Measurements from ENCODE around the gene MGAT4A.

The MGAT4A gene

DNA sequence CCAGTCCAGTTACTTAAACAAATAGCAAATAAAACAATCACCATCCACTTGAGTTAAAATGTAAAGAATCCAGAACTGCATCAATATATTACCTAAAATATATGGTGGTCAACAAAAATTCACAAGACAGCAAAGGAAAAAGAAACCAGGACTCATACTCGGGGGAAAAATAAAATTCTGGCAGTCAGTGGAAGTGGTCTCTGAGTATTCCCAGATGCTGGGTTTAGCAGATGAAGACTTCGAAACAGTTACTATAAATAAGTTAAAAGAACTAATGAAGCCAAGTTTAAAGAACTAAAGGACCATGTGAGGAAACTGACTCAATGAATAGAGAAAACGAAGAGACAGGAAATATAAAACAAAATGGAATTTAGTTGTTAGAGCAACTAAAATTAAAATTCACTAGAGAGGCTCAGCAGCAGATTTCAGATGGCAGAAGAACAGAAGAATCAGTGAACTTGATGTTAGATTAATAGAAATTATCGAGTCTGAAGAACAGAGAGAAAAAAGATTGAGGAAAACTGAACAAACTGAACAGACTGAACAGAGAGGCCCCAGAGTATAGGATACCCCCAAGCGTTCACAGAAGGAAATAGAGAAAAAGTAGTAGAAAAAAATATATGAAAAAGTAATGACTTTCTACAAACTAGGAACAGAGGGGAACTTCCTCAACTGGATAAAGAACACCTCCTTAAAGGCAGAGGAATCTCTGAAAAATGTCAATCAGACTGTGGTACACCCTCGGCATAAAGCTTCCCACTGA is 27.9 kb downstream of the MGAT4A start:
- TF ChIP-seq EGR1 (IDR thresholded peaks at IDR 0.05) (no peak), ZBTB7A (IDR thresholded peaks at IDR 0.05; ENCODE audit: low read depth) (no peak), YY1 (IDR thresholded peaks at IDR 0.05; ENCODE audit: low read depth) (no peak), TEAD4 (IDR thresholded peaks at IDR 0.05) (no peak), FOXM1 (IDR thresholded peaks at IDR 0.05; ENCODE audit: borderline replicate concordance, low read depth) (no peak), CREB1 (IDR thresholded peaks at IDR 0.05; ENCODE audit: low read depth) (no peak), USF1 (IDR thresholded peaks at IDR 0.05) (no peak), TCF12 (IDR thresholded peaks at IDR 0.05; ENCODE audit: low read depth) (no peak), CEBPB (IDR thresholded peaks at IDR 0.05) (no peak), EP300 (IDR thresholded peaks at IDR 0.05; ENCODE audit: borderline replicate concordance) (no peak)
- TF ChIP-seq, protein P1, sequence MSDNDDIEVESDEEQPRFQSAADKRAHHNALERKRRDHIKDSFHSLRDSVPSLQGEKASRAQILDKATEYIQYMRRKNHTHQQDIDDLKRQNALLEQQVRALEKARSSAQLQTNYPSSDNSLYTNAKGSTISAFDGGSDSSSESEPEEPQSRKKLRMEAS (IDR thresholded peaks at IDR 0.05) = no peak

DNA sequence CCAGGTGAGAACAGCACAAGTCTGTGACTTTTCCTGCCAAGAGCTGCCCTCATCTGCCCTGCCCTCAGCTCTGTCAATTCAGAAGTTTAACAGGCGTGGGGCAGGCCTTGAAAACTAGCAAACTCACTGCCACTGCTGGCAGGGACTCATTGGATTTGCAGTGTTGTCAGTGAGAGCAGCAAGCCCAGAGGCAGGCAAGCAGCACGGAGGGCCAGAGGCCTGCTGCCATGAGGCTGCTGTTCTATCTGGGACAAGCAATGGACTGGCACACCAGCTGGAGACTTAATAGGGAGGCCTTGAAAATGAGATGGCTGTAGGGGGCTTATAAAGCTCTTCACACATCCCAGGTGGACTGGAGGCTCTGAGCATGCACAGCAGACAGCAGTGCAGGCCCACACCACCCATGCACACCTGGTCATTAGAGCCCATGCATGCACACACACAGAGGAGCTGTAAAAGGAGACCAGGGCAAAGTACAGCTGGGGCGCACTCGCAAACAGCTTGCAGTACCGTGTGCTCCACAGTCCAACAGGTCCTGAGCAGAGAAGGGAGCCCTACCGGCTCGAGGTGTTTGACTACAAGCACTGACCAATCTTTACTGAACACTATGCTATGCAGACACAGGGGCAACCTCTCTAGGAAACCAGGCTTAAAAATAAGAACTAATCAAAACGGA is 28.7 kb downstream of the MGAT4A start:
- no peak for TF ChIP-seq ZBTB7A (IDR thresholded peaks at IDR 0.05; ENCODE audit: low read depth)

DNA sequence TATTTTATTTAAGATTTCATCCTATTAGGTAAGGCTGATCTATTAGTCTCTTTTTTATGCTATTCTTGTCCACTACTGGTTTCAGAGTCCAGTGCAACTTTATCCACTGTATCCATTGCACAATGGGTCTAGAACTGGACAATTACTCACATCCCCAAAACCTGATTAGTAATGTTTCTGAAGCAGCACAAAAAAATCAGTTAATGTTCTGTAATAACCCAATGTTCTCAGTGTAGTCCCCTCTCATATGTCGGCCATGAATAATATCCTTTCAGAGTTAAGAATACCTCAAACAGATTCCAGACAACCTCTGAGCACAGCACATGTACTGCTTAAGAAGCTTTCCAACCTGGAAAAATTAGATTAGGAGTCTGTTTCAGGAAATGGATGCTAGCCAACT is 29.7 kb downstream of the MGAT4A start:
- TF ChIP-seq YY1 (IDR thresholded peaks at IDR 0.05; ENCODE audit: low read depth) (no peak), CEBPB (IDR thresholded peaks at IDR 0.05) (no peak), TAF1 (IDR thresholded peaks at IDR 0.05; ENCODE audit: low read depth) (no peak)
- TF ChIP-seq, protein P1 (IDR thresholded peaks at IDR 0.05) = no peak

DNA sequence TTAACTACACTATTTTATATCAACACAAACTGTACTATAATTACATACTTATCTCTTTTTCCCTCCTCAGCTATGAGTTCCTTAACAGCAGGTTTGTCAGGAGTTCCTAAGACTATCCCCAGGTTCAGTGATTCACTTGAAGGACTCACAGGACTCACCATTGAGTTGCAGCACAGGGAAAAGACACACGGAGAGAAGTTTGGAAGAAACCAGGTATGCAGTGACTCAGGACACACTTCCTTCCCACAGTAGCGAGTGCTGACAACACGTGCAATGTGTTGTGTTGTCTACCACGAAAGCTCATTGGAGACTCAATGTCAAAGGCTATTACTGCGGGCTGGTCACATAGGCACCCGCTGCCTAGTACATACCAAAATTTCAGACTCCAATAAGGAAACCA is 32.0 kb downstream of the MGAT4A start:
- TF ChIP-seq RAD21 (IDR thresholded peaks at IDR 0.05; ENCODE audit: low read depth) (no peak), TAF1 (IDR thresholded peaks at IDR 0.05; ENCODE audit: low read depth) (no peak), EP300 (IDR thresholded peaks at IDR 0.05; ENCODE audit: borderline replicate concordance) (no peak), EGR1 (IDR thresholded peaks at IDR 0.05) (no peak), NFIC (IDR thresholded peaks at IDR 0.05) (no peak), ZBTB7A (IDR thresholded peaks at IDR 0.05; ENCODE audit: low read depth) (no peak), CEBPB (IDR thresholded peaks at IDR 0.05) (no peak), CREB1 (IDR thresholded peaks at IDR 0.05; ENCODE audit: low read depth) (no peak), YY1 (IDR thresholded peaks at IDR 0.05; ENCODE audit: low read depth) (no peak), FOXM1 (IDR thresholded peaks at IDR 0.05; ENCODE audit: borderline replicate concordance, low read depth) (no peak)
- TF ChIP-seq, protein P1 (IDR thresholded peaks at IDR 0.05) = no peak

DNA sequence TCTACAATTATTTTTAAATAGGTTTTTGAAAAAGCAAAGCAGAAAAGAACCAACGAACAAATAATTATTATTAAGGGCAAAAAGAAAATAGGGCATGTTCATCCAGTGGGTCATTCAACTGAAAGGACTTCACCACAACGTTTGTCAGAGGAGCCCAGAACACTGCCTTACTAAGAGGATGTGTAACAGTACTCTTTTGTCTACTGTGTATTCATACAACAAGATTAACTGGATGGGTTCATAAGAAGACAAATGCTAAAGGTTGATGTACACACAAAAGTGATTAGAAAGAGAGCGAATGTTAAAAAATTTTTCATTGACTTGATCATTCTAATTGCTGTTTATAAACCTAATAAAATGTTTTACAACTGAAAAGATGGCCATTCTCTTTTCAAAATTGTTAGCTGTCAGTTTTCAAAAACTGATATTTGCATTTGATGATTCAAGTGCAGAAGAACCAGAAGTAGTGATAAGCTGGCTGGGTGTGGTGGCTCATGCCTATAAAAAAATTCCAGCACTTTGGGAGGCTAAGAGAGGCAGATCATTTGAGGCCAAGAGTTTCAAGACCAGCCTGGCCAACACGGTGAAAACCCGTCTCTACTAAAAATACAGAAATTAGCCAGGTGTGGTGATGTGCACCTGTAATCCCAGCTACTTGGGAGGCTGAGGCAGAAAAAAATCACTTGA is 33.1 kb downstream of the MGAT4A start:
- TF ChIP-seq FOXM1 (IDR thresholded peaks at IDR 0.05; ENCODE audit: borderline replicate concordance, low read depth) (no peak), CREB1 (IDR thresholded peaks at IDR 0.05; ENCODE audit: low read depth) (no peak), EP300 (IDR thresholded peaks at IDR 0.05; ENCODE audit: borderline replicate concordance) (no peak), TEAD4 (IDR thresholded peaks at IDR 0.05) (no peak), REST (IDR thresholded peaks at IDR 0.05; ENCODE audit: low read depth) (no peak), CEBPB (IDR thresholded peaks at IDR 0.05) (no peak), TCF12 (IDR thresholded peaks at IDR 0.05; ENCODE audit: low read depth) (no peak), TAF1 (IDR thresholded peaks at IDR 0.05; ENCODE audit: low read depth) (no peak), EGR1 (IDR thresholded peaks at IDR 0.05) (no peak), ZBTB7A (IDR thresholded peaks at IDR 0.05; ENCODE audit: low read depth) (no peak), NFIC (IDR thresholded peaks at IDR 0.05) (no peak), RAD21 (IDR thresholded peaks at IDR 0.05; ENCODE audit: low read depth) (no peak), YY1 (IDR thresholded peaks at IDR 0.05; ENCODE audit: low read depth) (no peak), USF1 (IDR thresholded peaks at IDR 0.05) (no peak)
- TF ChIP-seq, protein P1 (IDR thresholded peaks at IDR 0.05) = no peak

GRCh38 chr2:98696200-98696599 is 34.7 kb downstream of the MGAT4A start:
- no peak for TF ChIP-seq CEBPB (IDR thresholded peaks at IDR 0.05)
- TF ChIP-seq TEAD4 (IDR thresholded peaks at IDR 0.05) = no peak
- no peak for TF ChIP-seq RAD21 (IDR thresholded peaks at IDR 0.05; ENCODE audit: low read depth)
- no peak for TF ChIP-seq TCF12 (IDR thresholded peaks at IDR 0.05; ENCODE audit: low read depth)
- no peak for TF ChIP-seq CREB1 (IDR thresholded peaks at IDR 0.05; ENCODE audit: low read depth)
- TF ChIP-seq ZBTB7A (IDR thresholded peaks at IDR 0.05; ENCODE audit: low read depth) = no peak
- TF ChIP-seq NFIC (IDR thresholded peaks at IDR 0.05) = no peak
